Uterus (tissue), 2 donors: ENCODE data around the gene IKZF1.

ENCODE experiments used
- CTCF ChIP-seq, 4 experiments: fragments of 200-600 bp in 2 of 4; fragments of 450-650 bp in 2 of 4; sonication (generic) in 2 of 4; IDR thresholded peaks; one replicate each; pipeline ENCODE4 v1.5.1; 2016 to 2019; ENCODE audit warnings: antibody characterized with exemption in 4 of 4, mild to moderate bottlenecking in 2 of 4, moderate library complexity in 1 of 4
- POLR2A ChIP-seq, 2 donors: fragments of 450-650 bp; IDR thresholded peaks; one replicate each; pipeline ENCODE4 v1.6.1; 2016; ENCODE audit warnings: antibody characterized with exemption in 2 of 2, mild to moderate bottlenecking in 1 of 2, moderate library complexity in 1 of 2

GRCh38 chr7:50422858-50423257 is 118.3 kb downstream of the IKZF1 start:
- TF ChIP-seq POLR2A (IDR thresholded peaks at IDR 0.05) (no peak), CTCF (IDR thresholded peaks at IDR 0.05) (no peak)
